Loucy (cell line): ENCODE results near the gene BICRAL.

Experiments used
- H2AFZ ChIP-seq: fragments of 200-600 bp; sonication (generic); 2 replicates; pipeline ENCODE4 v1.6.0; 2016; ENCODE audit warnings: antibody characterized with exemption, mild to moderate bottlenecking, low read length, moderate library complexity
- H3F3A ChIP-seq: fragments of 200-600 bp; 2 replicates; pipeline ENCODE4 v1.6.0; 2016; ENCODE audit warnings: antibody characterized with exemption, low read depth, mild to moderate bottlenecking
- H3K27me3 ChIP-seq: fragments of 200-600 bp; sonication (generic); 2 replicates; pipeline ENCODE4 v1.6.1; 2014; ENCODE audit warnings: low read length, mild to moderate bottlenecking; ENCODE audit not compliant: insufficient read depth, poor library complexity, severe bottlenecking
- H3K36me3 ChIP-seq: fragments of 200-600 bp; sonication (generic); 2 replicates; pipeline ENCODE4 v1.6.1; 2016; ENCODE audit warnings: low read length; ENCODE audit not compliant: insufficient read depth
- H3K4me1 ChIP-seq: fragments of 200-600 bp; sonication (generic); 2 replicates; pipeline ENCODE4 v1.5.1; 2014; ENCODE audit warnings: low read length, mild to moderate bottlenecking; ENCODE audit not compliant: insufficient read depth, poor library complexity, severe bottlenecking
- H3K4me2 ChIP-seq: fragments of 200-600 bp; sonication (generic); 2 replicates; pipeline ENCODE4 v1.6.0; 2014; ENCODE audit warnings: antibody characterized with exemption, low read length, low read depth, mild to moderate bottlenecking; ENCODE audit not compliant: poor library complexity, severe bottlenecking
- H3K4me3 ChIP-seq: fragments of 200-600 bp; sonication (generic); 2 replicates; pipeline ENCODE4 v1.5.1; 2014; ENCODE audit warnings: low read length, mild to moderate bottlenecking, mixed read lengths; ENCODE audit not compliant: poor library complexity, severe bottlenecking
- H3K79me2 ChIP-seq: fragments of 200-600 bp; sonication (generic); 2 replicates; pipeline ENCODE4 v1.6.1; 2014; ENCODE audit warnings: low read length; ENCODE audit not compliant: insufficient read depth
- H3K9ac ChIP-seq: fragments of 200-600 bp; sonication (generic); 2 replicates; pipeline ENCODE4 v1.6.0; 2014; ENCODE audit warnings: mild to moderate bottlenecking, low read depth, low read length, moderate library complexity; ENCODE audit not compliant: poor library complexity, severe bottlenecking
- H3K9me2 ChIP-seq: fragments of 200-600 bp; sonication (generic); replicated peaks from 2 replicates; pipeline ENCODE4 v1.6.1; 2016; ENCODE audit warnings: low read depth, low read length, mixed read lengths
- H3K9me3 ChIP-seq: fragments of 200-600 bp; sonication (generic); 2 replicates; pipeline ENCODE4 v1.6.1; 2014; ENCODE audit warnings: mild to moderate bottlenecking, antibody characterized with exemption, low read length, low read depth; ENCODE audit not compliant: insufficient read depth
- H4K20me1 ChIP-seq: fragments of 200-600 bp; sonication (generic); 2 replicates; pipeline ENCODE4 v1.6.0; 2014; ENCODE audit warnings: antibody characterized with exemption, low read length, mild to moderate bottlenecking; ENCODE audit not compliant: insufficient read depth, poor library complexity, severe bottlenecking
- CTCF ChIP-seq: fragments of 200-600 bp; sonication (generic); conservative IDR thresholded peaks from 2 replicates; pipeline ENCODE4 v1.5.1; 2014; ENCODE audit warnings: mild to moderate bottlenecking, antibody characterized with exemption, low read length
- EZH2phosphoT487 ChIP-seq: fragments of 200-600 bp; IDR thresholded peaks from 2 replicates; pipeline ENCODE4 v1.6.1; 2018; ENCODE audit warnings: antibody characterized with exemption, mild to moderate bottlenecking, moderate library complexity, borderline replicate concordance

BICRAL gene

DNA sequence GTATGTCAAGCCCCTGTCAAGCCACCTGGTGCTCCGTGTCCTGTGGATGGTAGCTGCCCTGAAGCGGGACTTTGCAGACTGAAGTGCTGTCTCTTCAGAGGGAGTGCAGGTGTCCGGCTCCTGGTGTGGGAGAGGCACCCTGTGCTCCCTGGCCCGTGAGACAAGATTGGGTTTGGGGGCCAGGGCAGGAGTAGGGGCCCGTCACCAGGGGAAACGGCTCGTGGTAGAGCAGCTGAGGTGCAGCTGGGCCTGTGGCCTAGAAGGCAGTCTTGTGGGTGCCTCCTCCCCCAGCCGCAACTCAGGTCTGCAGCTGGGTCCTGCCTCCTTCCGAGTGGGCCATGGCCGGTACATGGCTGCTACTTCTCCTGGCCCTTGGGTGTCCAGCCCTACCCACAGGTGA lies 133.9 kb downstream of the BICRAL start, which contains the start of gene PTCRA:
Gene PTCRA, plus strand, starts transcription at position 322 of the 400 bp plus-strand sequence. Its CDS starts 17 bp downstream, at position 339.
- no peaks in the 10 kb centered on the region for H3K79me2 ChIP-seq
- H3K9me3 ChIP-seq: no peaks in the 10 kb centered on the region
- H3K4me1 ChIP-seq: no peaks in the 10 kb centered on the region
- no peaks in the 10 kb centered on the region for H3F3A ChIP-seq
- 0 out of 2 replicates have a peak within 1 kb of the TSS, but pooled peaks have one; percentile 7 for H2AFZ ChIP-seq
- TF ChIP-seq CTCF (no peak), EZH2phosphoT487 (no peak)
- H3K4me3 ChIP-seq: no peak within 1 kb of the TSS
- H3K27me3 ChIP-seq: no peaks in the 10 kb centered on the region
- no peaks in the 10 kb centered on the region for H3K36me3 ChIP-seq
- H3K4me2 ChIP-seq: no peak within 1 kb of the TSS
- H3K9me2 ChIP-seq: no peaks in the 10 kb centered on the region
- no peaks in the 10 kb centered on the region for H4K20me1 ChIP-seq
- H3K9ac ChIP-seq: no peak within 1 kb of the TSS

GRCh38 chr6:42916288-42916687 lies 134.4 kb downstream of the BICRAL start:
- Histone ChIP-seq H3F3A (no peaks in the 10 kb centered on the region), H3K79me2 (no peaks in the 10 kb centered on the region), H3K4me2 (no peak overlapping the region), H2AFZ (no peak overlapping the region), H3K9me3 (no peaks in the 10 kb centered on the region), H3K9ac (no peak overlapping the region), H3K36me3 (no peaks in the 10 kb centered on the region), H3K9me2 (no peaks in the 10 kb centered on the region), H3K27me3 (no peaks in the 10 kb centered on the region), H4K20me1 (no peaks in the 10 kb centered on the region), H3K4me1 (no peaks in the 10 kb centered on the region), H3K4me3 (no peak overlapping the region)
- TF ChIP-seq CTCF (no peak), EZH2phosphoT487 (no peak)
